GM12873 (cell line): ENCODE results near the gene THOC5.

Experiments
- TF ChIP-seq, protein P1 (sequence below): IDR thresholded peaks from 2 replicates; pipeline ENCODE4 v1.5.1; 2012; ENCODE audit warnings: low read depth, mild to moderate bottlenecking, moderate library complexity, low read length, control low read depth; ENCODE audit not compliant: insufficient read depth; ENCODE audit errors: missing control alignments

THOC5 gene

DNA sequence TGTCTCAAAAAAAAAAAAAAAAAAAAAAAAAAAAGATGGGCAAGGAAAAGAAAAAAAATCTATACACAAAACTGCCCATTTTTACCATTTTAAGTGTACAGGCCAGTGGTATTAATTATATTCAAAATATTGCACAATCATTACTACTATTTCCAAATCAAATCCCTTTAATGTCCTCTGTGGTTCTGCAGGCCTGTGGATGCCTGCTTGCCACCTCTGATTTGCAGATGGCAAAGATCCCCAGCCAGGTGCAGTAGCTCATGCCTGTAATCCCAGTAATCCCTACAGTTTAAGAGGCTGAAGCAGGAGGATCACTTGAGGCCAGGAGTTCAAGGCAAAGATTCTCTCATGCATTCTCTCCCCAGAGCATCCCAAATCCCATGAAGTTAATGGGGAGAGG is 95.0 kb downstream of the THOC5 start:
- TF ChIP-seq, protein P1, sequence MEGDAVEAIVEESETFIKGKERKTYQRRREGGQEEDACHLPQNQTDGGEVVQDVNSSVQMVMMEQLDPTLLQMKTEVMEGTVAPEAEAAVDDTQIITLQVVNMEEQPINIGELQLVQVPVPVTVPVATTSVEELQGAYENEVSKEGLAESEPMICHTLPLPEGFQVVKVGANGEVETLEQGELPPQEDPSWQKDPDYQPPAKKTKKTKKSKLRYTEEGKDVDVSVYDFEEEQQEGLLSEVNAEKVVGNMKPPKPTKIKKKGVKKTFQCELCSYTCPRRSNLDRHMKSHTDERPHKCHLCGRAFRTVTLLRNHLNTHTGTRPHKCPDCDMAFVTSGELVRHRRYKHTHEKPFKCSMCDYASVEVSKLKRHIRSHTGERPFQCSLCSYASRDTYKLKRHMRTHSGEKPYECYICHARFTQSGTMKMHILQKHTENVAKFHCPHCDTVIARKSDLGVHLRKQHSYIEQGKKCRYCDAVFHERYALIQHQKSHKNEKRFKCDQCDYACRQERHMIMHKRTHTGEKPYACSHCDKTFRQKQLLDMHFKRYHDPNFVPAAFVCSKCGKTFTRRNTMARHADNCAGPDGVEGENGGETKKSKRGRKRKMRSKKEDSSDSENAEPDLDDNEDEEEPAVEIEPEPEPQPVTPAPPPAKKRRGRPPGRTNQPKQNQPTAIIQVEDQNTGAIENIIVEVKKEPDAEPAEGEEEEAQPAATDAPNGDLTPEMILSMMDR: no peak

DNA sequence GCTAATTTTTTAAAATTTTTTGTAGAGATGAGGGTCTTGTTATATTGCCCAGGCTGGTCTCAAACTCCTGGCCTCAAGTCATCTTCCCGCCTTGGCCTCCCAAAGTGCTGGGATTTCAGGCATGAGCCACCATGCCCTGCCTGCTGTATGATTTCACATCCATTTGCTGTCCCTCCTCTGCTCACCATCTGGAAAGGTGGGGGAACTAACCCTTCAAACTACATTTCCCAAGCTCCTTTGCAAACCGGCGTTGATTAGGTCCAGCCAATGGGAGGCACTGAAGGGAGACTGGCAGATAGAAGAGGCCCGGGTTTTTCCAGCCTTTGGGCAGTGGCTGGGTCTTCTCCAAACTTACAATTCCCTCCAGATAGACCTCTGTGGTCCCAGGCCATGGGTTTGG is 95.8 kb downstream of the THOC5 start:
- TF ChIP-seq, protein P1: no peak

DNA sequence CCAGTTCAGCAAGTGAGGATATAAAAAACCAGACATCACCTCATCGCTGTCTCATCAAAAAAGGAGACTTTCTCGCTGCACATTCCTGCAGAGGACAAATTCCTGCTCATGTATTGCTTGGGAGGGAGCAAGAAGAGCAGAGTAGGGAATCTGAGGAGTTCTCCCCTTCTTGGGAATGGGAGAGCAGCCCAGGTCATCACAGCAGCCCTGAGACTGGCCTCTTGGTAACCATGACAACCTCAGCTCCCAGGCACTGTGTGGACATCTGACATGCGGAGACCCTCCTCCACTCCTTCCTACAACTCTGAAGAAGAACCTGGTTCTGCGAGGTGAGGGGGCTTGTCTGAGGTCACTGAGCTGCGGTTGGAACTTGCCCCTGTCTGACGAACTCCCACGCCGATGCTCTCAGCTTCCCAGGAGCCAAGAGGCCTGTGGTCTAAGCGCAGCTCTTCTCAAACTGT is 97.3 kb downstream of the THOC5 start:
- TF ChIP-seq, protein P1: no peak
